ENCODE measurements around the gene RIPOR3.

Gene RIPOR3

DNA sequence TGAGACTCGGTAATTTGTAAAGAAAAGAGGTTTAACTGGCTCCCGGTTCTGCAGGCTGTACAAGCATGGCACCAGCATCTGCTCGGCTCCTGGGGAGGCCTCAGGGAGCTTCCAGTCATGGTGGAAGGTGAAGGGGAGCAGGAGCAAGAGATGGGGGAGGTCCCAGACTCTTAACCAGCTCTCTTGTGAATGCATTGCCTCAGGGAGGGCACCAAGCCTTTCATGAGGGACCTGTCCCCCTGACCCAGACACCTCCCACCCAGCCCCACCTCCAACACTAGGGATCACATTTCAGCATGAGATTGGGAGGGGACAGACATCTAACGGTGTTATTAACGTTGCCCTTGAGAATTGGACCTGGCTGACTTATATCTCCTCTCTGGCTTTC lies 112.6 kb downstream of the RIPOR3 start:
- DNase-seq (ENCODE audit: extremely low spot score): no peak
- ChIA-PET POLR2A (no interaction called here), CTCF (interaction anchor here (1.0 to 3.0 kb wide), 12 partner anchors 10 to 391 kb away, joined by 3 to 18 read pairs (median 4); no protein-coding TSS in a partner anchor)
- TF ChIP-seq, protein P1, sequence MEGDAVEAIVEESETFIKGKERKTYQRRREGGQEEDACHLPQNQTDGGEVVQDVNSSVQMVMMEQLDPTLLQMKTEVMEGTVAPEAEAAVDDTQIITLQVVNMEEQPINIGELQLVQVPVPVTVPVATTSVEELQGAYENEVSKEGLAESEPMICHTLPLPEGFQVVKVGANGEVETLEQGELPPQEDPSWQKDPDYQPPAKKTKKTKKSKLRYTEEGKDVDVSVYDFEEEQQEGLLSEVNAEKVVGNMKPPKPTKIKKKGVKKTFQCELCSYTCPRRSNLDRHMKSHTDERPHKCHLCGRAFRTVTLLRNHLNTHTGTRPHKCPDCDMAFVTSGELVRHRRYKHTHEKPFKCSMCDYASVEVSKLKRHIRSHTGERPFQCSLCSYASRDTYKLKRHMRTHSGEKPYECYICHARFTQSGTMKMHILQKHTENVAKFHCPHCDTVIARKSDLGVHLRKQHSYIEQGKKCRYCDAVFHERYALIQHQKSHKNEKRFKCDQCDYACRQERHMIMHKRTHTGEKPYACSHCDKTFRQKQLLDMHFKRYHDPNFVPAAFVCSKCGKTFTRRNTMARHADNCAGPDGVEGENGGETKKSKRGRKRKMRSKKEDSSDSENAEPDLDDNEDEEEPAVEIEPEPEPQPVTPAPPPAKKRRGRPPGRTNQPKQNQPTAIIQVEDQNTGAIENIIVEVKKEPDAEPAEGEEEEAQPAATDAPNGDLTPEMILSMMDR (IDR thresholded peaks at IDR 0.05; ENCODE audit: control extremely low read depth, extremely low read depth, low read depth, missing control alignments): no peak

DNA sequence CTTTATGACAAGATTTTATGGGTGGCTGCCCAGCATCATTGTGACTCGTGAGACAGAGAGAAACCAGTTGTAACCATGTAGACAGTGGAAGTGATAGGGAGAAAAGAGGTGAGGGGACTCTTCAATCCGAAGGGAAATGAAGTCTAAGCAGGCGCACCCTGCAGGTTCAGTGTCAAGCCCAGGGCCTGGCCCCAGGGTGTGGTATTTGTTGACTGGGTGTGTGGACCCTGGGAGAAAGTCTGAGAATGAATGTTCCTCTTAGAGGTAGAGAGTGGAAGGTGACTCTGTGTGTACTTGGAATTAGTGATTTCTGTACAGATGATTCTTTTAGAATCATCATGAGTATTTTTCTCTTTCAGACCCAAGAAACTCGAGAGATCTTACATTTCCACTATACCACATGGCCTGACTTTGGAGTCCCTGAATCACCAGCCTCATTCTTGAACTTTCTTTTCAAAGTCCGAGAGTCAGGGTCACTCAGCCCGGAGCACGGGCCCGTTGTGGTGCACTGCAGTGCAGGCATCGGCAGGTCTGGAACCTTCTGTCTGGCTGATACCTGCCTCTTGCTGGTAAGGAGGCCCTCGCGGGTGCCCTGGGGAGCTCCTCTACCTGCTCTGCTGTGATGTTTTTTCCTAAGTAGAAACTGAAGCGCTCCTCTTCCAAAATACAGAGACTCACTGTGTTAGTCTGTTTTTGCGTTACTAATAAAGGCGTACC lies 113.1 kb downstream of the RIPOR3 start:
- CTCF ChIA-PET: interaction anchor here (1.0 to 3.0 kb wide), 6 partner anchors 10 to 391 kb away, joined by 3 to 18 read pairs (median 6); no protein-coding TSS in a partner anchor
- DNase-seq (ENCODE audit: extremely low spot score): no peak

DNA sequence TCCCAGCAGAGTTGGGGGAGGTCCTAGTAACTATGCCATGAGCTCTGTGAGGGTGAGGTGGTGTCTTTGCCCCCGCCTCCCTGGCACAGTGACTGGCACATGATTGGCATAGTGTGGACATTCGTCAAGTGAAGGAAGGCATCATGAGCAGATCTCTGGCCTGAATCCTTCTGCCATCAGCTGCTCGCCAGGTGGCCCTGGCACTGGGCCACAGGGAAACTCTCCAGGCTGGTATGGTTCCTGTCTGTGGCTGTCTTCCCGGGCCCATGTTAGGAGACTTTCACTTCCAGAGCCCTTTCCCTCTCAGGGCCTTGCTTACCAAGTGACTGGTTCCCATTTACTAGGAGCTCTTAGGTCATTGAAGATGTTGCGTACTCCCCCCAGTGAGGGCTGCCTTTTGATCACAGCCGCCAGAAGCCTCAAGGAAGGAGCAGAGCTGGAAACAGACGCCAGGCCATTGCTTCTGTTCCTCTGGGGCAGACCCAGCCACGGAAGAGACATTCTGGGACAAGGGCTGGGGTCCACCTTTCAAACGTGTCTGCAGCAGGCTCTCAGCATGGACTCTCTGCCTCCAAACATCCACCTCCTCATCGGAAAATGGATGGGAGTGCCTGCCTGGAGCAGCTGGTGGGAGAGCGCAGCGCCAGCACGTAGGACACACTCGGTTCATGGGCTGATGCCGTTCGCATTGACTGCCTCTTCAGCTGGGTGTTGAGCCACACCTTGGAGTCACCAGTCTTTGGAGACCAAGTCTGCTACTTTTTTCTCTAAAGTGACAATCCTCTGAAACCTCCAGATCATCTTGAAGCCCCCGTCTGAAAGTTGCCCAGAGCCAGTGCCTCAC lies 113.9 kb downstream of the RIPOR3 start:
- no peak for DNase-seq (ENCODE audit: extremely low spot score)
- TF ChIP-seq, protein P1 (IDR thresholded peaks at IDR 0.05; ENCODE audit: control extremely low read depth, extremely low read depth, low read depth, missing control alignments): no peak
- ChIA-PET POLR2A (no interaction called here), CTCF (interaction anchor here (0.7 to 3.0 kb wide), 7 partner anchors 11 to 392 kb away, joined by 3 to 18 read pairs (median 3); no protein-coding TSS in a partner anchor)

More for the DNA sequence above, 113.1 kb downstream of the RIPOR3 start:
- POLR2A ChIA-PET: no interaction called here
- TF ChIP-seq, protein P1 (IDR thresholded peaks at IDR 0.05; ENCODE audit: control extremely low read depth, extremely low read depth, low read depth, missing control alignments): no peak

DNA sequence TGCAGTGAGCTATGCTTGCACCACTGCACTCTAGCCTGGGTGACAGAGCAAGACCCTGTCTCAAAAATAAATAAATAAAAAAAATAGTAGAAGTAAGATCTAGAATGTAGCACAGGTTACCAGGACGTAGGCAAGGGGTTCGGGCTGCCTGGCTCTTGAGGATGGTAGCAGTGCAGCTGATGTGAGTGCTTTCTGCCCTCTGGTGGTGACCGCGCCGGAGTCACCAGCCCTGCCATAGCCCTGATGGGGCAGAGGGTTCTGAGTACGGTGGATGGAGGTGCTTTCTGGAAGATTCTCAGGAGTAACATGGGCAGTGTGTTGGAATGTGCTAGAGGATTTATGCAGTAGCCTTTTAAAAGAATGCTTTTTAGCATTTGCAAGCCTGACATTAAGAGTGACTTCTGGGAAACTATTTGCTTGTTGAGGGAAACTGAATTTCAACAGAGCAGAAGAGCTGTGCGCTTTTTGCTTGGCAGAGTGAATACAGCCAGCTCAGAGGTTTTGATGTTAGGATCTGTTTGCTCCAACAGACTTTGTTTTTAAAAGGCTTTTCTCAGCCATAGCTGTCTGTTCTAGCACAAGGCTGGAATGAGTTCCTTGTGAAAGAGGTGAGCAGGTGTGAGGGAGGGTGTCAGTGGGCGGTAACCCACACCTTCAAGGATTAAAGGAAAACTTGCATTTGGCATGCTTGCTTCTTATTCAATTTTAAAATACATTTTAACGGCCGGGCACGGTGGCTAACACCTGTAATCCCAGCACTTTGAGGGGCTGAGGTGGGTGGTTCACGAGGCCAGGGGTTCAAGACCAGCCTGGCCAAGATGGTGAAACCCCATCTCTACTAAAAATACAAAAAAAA lies 115.2 kb downstream of the RIPOR3 start:
- peak; percentile 65 for DNase-seq (ENCODE audit: extremely low spot score)
- ChIA-PET POLR2A (no interaction called here), CTCF (interaction anchor here (0.7 to 4.0 kb wide), 13 partner anchors 10 to 390 kb away, joined by 3 to 22 read pairs (median 7); no protein-coding TSS in a partner anchor)
- TF ChIP-seq, protein P1 (IDR thresholded peaks at IDR 0.05; ENCODE audit: control extremely low read depth, extremely low read depth, low read depth, missing control alignments): peak; percentile 69

DNA sequence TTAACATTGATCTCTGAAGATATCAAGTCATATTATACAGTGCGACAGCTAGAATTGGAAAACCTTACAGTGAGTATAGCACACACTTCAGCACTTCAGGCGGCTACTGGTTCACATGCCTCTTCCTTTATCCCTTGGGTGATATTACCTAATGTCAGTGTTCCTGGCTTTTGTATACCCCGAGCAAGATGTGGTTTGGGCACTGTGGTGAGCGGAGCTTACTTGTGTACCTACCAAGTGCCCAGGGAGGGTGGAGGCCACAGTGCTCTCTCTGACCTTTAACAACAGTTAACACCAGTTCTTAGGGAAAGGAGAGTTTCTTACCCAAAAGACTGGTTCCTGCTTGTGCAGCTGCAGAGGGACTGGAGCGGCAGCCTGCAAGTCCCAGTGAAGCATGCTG lies 116.8 kb downstream of the RIPOR3 start:
- no peak for DNase-seq (ENCODE audit: extremely low spot score)
- TF ChIP-seq, protein P1 (IDR thresholded peaks at IDR 0.05; ENCODE audit: control extremely low read depth, extremely low read depth, low read depth, missing control alignments): no peak
- POLR2A ChIA-PET: no interaction called here
- CTCF ChIA-PET: interaction anchor here (0.7 to 4.0 kb wide), 12 partner anchors 10 to 389 kb away, joined by 3 to 22 read pairs (median 8); no protein-coding TSS in a partner anchor

Data from GM10248 (cell line).